Peyer's patch (tissue), 4 donors: ENCODE data around the gene PCNA. TPM values are rescaled to one million over a fixed set of nuclear protein-coding genes. Genes with fewer than 3 reads are reported as not detected.

Experiments used
- DNase-seq, 3 donors: peaks; one replicate each; pipeline ENCODE4 v3.0.0-alpha.2; 2017 to 2019
- H3K27ac ChIP-seq, 4 donors: fragments of 200-600 bp; sonication (generic); one replicate each; pipeline ENCODE4 v1.5.1; 2016 to 2019
- H3K27me3 ChIP-seq, 2 donors: fragments of 200-600 bp; sonication (generic); one replicate each; pipeline ENCODE4 v1.5.1; 2019
- H3K36me3 ChIP-seq, 3 donors: fragments of 200-600 bp; sonication (generic); one replicate each; pipeline ENCODE4 v1.5.1; 2016 to 2019
- H3K4me1 ChIP-seq, 4 donors: fragments of 200-600 bp; sonication (generic); one replicate each; pipeline ENCODE4 v1.5.1; 2016 to 2019
- H3K4me3 ChIP-seq, 4 donors: fragments of 200-600 bp; sonication (generic); 1 replicate in 3 of 4; 2 replicates in 1 of 4; pipeline ENCODE4 v1.5.1; 2016 to 2019; ENCODE audit warnings: mild to moderate bottlenecking in 1 of 4
- H3K9me3 ChIP-seq, 4 donors: fragments of 200-600 bp; sonication (generic); one replicate each; pipeline ENCODE4 v1.5.1; 2016 to 2019; ENCODE audit warnings: mild to moderate bottlenecking in 1 of 4
- POLR2A ChIP-seq, 2 donors: fragments of 450-650 bp; IDR thresholded peaks; one replicate each; pipeline ENCODE4 v1.5.1; 2017; ENCODE audit warnings: antibody characterized with exemption in 2 of 2, mild to moderate bottlenecking in 2 of 2, moderate library complexity in 2 of 2
- total RNA-seq, 4 donors: library from RNA; depleted of rRNA; stranded (reverse); fragments of >200 nt; gene quantifications; one replicate each; pipeline ENCODE4 v1.1.0, GENCODE V29; 2016
- TF ChIP-seq, protein P1 (sequence below), 6 experiments: fragments of 450-650 bp in 4 of 6; fragments of 200-600 bp in 2 of 6; sonication (generic) in 1 of 6; IDR thresholded peaks; one replicate each; pipeline ENCODE4 v1.5.1; 2017 to 2019; ENCODE audit warnings: antibody characterized with exemption in 6 of 6, mild to moderate bottlenecking in 3 of 6, moderate library complexity in 1 of 6

The PCNA gene
- total RNA-seq, 4 donors from 2014 or later = 23.3 to 103 (median 46.0) TPM

- no peaks in the 10 kb centered on the region for H3K36me3 ChIP-seq
- peaks cover 0 to 9% (median 2%) of the 10 kb centered on the region in 4 donors for H3K4me1 ChIP-seq
- H3K27me3 ChIP-seq = no peaks in the 10 kb centered on the region
- TF ChIP-seq POLR2A (IDR thresholded peaks at IDR 0.05) = no peak
- TF ChIP-seq, protein P1, sequence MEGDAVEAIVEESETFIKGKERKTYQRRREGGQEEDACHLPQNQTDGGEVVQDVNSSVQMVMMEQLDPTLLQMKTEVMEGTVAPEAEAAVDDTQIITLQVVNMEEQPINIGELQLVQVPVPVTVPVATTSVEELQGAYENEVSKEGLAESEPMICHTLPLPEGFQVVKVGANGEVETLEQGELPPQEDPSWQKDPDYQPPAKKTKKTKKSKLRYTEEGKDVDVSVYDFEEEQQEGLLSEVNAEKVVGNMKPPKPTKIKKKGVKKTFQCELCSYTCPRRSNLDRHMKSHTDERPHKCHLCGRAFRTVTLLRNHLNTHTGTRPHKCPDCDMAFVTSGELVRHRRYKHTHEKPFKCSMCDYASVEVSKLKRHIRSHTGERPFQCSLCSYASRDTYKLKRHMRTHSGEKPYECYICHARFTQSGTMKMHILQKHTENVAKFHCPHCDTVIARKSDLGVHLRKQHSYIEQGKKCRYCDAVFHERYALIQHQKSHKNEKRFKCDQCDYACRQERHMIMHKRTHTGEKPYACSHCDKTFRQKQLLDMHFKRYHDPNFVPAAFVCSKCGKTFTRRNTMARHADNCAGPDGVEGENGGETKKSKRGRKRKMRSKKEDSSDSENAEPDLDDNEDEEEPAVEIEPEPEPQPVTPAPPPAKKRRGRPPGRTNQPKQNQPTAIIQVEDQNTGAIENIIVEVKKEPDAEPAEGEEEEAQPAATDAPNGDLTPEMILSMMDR (IDR thresholded peaks at IDR 0.05) = no peak
- no peak for DNase-seq
- H3K27ac ChIP-seq = no peak overlapping the region
- H3K4me3 ChIP-seq = no peak overlapping the region
- no peaks in the 10 kb centered on the region for H3K9me3 ChIP-seq
Measured at GRCh38 chr20:5160882-5161281, 41.1 kb upstream of the PCNA start.

DNA sequence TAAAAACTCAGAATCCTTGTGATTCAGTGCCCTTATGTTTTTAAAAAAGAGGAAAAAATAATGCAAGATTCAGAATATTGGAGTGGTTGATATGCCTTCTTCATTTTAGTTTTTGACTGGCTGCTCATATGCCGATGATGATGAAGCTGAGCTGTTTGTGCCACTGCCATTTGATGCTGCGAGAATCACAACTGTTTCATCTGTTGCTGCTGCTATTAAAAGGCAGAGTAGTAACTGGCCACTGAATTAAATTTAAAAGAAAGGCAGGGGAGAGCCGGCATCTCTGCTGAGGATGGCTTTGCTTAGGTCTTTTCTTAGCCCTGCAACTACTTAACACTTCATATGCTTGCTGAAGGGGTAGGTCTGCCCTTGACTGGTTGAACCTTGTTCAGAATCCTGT lies 40.2 kb upstream of the PCNA start:
- H3K27me3 ChIP-seq = no peaks in the 10 kb centered on the region
- DNase-seq = no peak

GRCh38 chr20:5156675-5157448 lies 37.1 kb upstream of the PCNA start:
- Histone ChIP-seq H3K27ac (no peak overlapping the region), H3K9me3 (no peaks in the 10 kb centered on the region), H3K27me3 (no peaks in the 10 kb centered on the region), H3K4me3 (no peak overlapping the region), H3K36me3 (no peaks in the 10 kb centered on the region), H3K4me1 (peaks cover 0 to 37% (median 2%) of the 10 kb centered on the region in 4 donors)
- TF ChIP-seq, protein P1 (IDR thresholded peaks at IDR 0.05) = no peak
- TF ChIP-seq POLR2A (IDR thresholded peaks at IDR 0.05) = no peak
- DNase-seq = no peak

More for the DNA sequence above, 40.2 kb upstream of the PCNA start:
- peaks cover 0 to 18% (median 2%) of the 10 kb centered on the region in 4 donors for H3K4me1 ChIP-seq
- H3K9me3 ChIP-seq = no peaks in the 10 kb centered on the region
- H3K4me3 ChIP-seq = no peak overlapping the region
- no peak for TF ChIP-seq POLR2A (IDR thresholded peaks at IDR 0.05)
- TF ChIP-seq, protein P1 (IDR thresholded peaks at IDR 0.05) = no peak
- no peak overlapping the region for H3K27ac ChIP-seq
- no peaks in the 10 kb centered on the region for H3K36me3 ChIP-seq

DNA sequence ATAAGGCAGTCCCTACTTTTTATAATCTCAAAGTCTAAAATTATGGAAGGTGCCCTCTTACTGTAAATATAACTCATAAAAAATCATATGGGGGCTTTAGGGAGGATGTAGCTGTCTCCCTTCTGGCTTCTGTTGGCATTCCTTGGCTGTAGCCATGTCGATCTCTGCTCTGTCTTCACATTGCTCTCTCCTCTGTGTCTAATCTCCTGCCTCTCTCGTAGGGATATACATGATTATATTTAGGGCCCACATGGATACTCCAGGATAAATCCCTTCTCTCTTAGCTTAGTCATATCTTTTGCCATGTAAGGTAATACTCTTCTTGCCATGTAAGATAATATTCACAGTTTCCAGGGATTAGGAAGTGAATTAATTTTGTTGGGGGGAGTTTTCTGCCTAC lies 35.6 kb upstream of the PCNA start:
- Histone ChIP-seq H3K36me3 (no peaks in the 10 kb centered on the region), H3K4me3 (no peak overlapping the region), H3K4me1 (peaks cover 0 to 44% (median 5%) of the 10 kb centered on the region in 4 donors), H3K27me3 (no peaks in the 10 kb centered on the region), H3K9me3 (no peaks in the 10 kb centered on the region), H3K27ac (no peak overlapping the region)
- TF ChIP-seq, protein P1 (IDR thresholded peaks at IDR 0.05) = no peak
- TF ChIP-seq POLR2A (IDR thresholded peaks at IDR 0.05) = no peak
- no peak for DNase-seq

- Histone ChIP-seq H3K27me3 (no peaks in the 10 kb centered on the region), H3K27ac (no peak overlapping the region), H3K9me3 (no peaks in the 10 kb centered on the region), H3K4me3 (no peak overlapping the region), H3K4me1 (peaks cover 0 to 52% (median 8%) of the 10 kb centered on the region in 4 donors), H3K36me3 (no peaks in the 10 kb centered on the region)
- TF ChIP-seq POLR2A (IDR thresholded peaks at IDR 0.05) = no peak
- TF ChIP-seq, protein P1 (IDR thresholded peaks at IDR 0.05) = no peak
- no peak for DNase-seq
Measured at GRCh38 chr20:5154543-5154925, 34.8 kb upstream of the PCNA start.
